Osteocyte (in vitro differentiated cells): ENCODE measurements around the gene VPS25. TPM values are rescaled to one million over a fixed set of nuclear protein-coding genes. Genes with fewer than 3 reads are reported as not detected.

Experiments
- DNase-seq: peaks from one replicate; pipeline ENCODE4 v3.0.0; 2021; ENCODE audit warnings: mixed read lengths; ENCODE audit not compliant: unreplicated experiment; ENCODE audit errors: extremely low spot score
- H3K27ac Mint-ChIP-seq: one replicate; pipeline ENCODE4 v1.8.0; 2021; ENCODE audit warnings: mild to moderate bottlenecking, mixed read lengths; ENCODE audit not compliant: unreplicated experiment
- H3K27me3 Mint-ChIP-seq: one replicate; pipeline ENCODE4 v1.8.0; 2021; ENCODE audit warnings: mixed read lengths; ENCODE audit not compliant: unreplicated experiment
- H3K36me3 Mint-ChIP-seq: one replicate; pipeline ENCODE4 v1.8.0; 2021; ENCODE audit warnings: mixed read lengths; ENCODE audit not compliant: unreplicated experiment
- H3K4me1 Mint-ChIP-seq: one replicate; pipeline ENCODE4 v1.8.0; 2021; ENCODE audit warnings: mixed read lengths; ENCODE audit not compliant: unreplicated experiment
- H3K4me3 Mint-ChIP-seq: one replicate; pipeline ENCODE4 v1.8.0; 2021; ENCODE audit warnings: mild to moderate bottlenecking, moderate library complexity, mixed read lengths; ENCODE audit not compliant: unreplicated experiment
- H3K9me3 Mint-ChIP-seq: one replicate; pipeline ENCODE4 v1.8.0; 2021; ENCODE audit warnings: mixed read lengths; ENCODE audit not compliant: unreplicated experiment
- CTCF ChIP-seq: fragments of 200-600 bp; sonication (generic); IDR thresholded peaks from 2 replicates; pipeline ENCODE4 v1.5.0; 2021; ENCODE audit warnings: antibody characterized with exemption, mild to moderate bottlenecking, moderate library complexity
- total RNA-seq: library from RNA; stranded (reverse); gene quantifications from 2 replicates; pipeline ENCODE4 v1.2.1, GENCODE V29; 2021

The VPS25 gene
- total RNA-seq, 1 donor from 2014 or later = 63.9 TPM

- peaks cover 7% of the 10 kb centered on the region for H3K36me3 Mint-ChIP-seq
- H3K4me1 Mint-ChIP-seq = peaks cover 13% of the 10 kb centered on the region
- H3K27ac Mint-ChIP-seq = peak overlapping the region; percentile 11
- TF ChIP-seq CTCF = no peak
- no peak overlapping the region for H3K4me3 Mint-ChIP-seq
- no peaks in the 10 kb centered on the region for H3K9me3 Mint-ChIP-seq
- DNase-seq = no peak
- H3K27me3 Mint-ChIP-seq = peaks cover 16% of the 10 kb centered on the region
These were observed 10.0 kb downstream of the VPS25 start for GRCh38 chr17:42783062-42783790.

GRCh38 chr17:42783791-42784138, 10.5 kb downstream of the VPS25 start:
- Mint-ChIP-seq H3K27me3 (peaks cover 16% of the 10 kb centered on the region), H3K4me1 (peaks cover 13% of the 10 kb centered on the region), H3K4me3 (no peak overlapping the region), H3K27ac (no peak overlapping the region), H3K9me3 (no peaks in the 10 kb centered on the region), H3K36me3 (peaks cover 3% of the 10 kb centered on the region)
- DNase-seq = no peak
- TF ChIP-seq CTCF = no peak

GRCh38 chr17:42784409-42784808, 11.2 kb downstream of the VPS25 start:
- no peak overlapping the region for H3K27ac Mint-ChIP-seq
- DNase-seq = no peak
- H3K27me3 Mint-ChIP-seq = peaks cover 16% of the 10 kb centered on the region
- no peak for TF ChIP-seq CTCF
- no peak overlapping the region for H3K4me3 Mint-ChIP-seq
- no peaks in the 10 kb centered on the region for H3K36me3 Mint-ChIP-seq
- no peaks in the 10 kb centered on the region for H3K9me3 Mint-ChIP-seq
- peaks cover 13% of the 10 kb centered on the region for H3K4me1 Mint-ChIP-seq

- H3K27ac Mint-ChIP-seq = no peak overlapping the region
- no peak for TF ChIP-seq CTCF
- DNase-seq = no peak
- H3K9me3 Mint-ChIP-seq = no peaks in the 10 kb centered on the region
- H3K36me3 Mint-ChIP-seq = no peaks in the 10 kb centered on the region
- peaks cover 7% of the 10 kb centered on the region for H3K4me1 Mint-ChIP-seq
- H3K4me3 Mint-ChIP-seq = no peak overlapping the region
- peaks cover 16% of the 10 kb centered on the region for H3K27me3 Mint-ChIP-seq
These were observed 11.8 kb downstream of the VPS25 start for GRCh38 chr17:42784811-42785592.

- no peaks in the 10 kb centered on the region for H3K4me1 Mint-ChIP-seq
- TF ChIP-seq CTCF = no peak
- H3K9me3 Mint-ChIP-seq = no peaks in the 10 kb centered on the region
- H3K4me3 Mint-ChIP-seq = no peak overlapping the region
- no peaks in the 10 kb centered on the region for H3K36me3 Mint-ChIP-seq
- peaks cover 8% of the 10 kb centered on the region for H3K27me3 Mint-ChIP-seq
- no peak for DNase-seq
- no peak overlapping the region for H3K27ac Mint-ChIP-seq
These were observed 14.0 kb downstream of the VPS25 start for GRCh38 chr17:42787266-42787665.
